Memory B cell (primary cell): Measurements from ENCODE around the gene SYNE2.

Experiments
- ATAC-seq: fragments of 150-1000 bp; cut with Tn5 transposase; 2 replicates; pipeline ENCODE4 v1.10.0; 2021; ENCODE audit warnings: low read depth, mild to moderate bottlenecking, moderate library complexity
- DNase-seq, 2 donors: peaks; one replicate each; pipeline ENCODE4 v3.0.0; 2022; ENCODE audit warnings: low spot score in 2 of 2
- H3K27ac Mint-ChIP-seq: one replicate; pipeline ENCODE4 v1.8.0; 2022; ENCODE audit warnings: mild to moderate bottlenecking, moderate library complexity, mixed read lengths
- H3K27me3 Mint-ChIP-seq: one replicate; pipeline ENCODE4 v1.8.0; 2022; ENCODE audit warnings: mixed read lengths
- H3K36me3 Mint-ChIP-seq: one replicate; pipeline ENCODE4 v1.8.0; 2022; ENCODE audit warnings: mild to moderate bottlenecking, mixed read lengths
- H3K4me1 Mint-ChIP-seq: one replicate; pipeline ENCODE4 v1.8.0; 2022; ENCODE audit warnings: mixed read lengths
- H3K4me3 Mint-ChIP-seq: one replicate; pipeline ENCODE4 v1.8.0; 2022; ENCODE audit warnings: mild to moderate bottlenecking, moderate library complexity, mixed read lengths
- H3K9me3 Mint-ChIP-seq: one replicate; pipeline ENCODE4 v1.8.0; 2022; ENCODE audit warnings: mixed read lengths

SYNE2 gene

DNA sequence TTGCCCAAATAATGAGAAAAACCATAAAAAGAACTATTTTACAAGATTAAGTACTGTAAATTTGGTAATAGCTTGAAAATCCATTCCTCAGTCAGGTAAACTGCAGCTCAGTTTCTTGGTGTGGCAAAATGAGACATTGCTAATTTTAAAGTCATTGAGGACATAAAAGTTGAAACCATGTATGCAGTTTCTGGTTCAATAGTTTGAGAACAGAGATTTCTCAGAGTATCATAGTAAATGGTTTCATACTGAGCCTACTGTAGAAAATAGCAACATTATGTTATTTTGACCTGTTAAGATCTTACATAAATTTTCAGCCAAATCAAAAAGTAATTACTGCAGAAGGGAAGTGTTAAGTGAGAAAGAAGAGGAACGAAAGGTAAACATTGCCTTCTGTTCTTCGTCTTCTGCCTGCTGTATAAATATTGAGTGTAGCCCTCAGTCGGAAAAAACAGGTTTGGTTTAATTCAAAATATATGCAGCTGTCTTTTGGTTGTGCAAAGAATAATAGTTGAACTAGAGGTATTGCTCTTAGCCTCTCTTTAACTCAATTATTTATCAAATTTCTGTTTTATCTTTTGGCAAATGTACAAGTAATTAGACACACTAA lies 119.6 kb downstream of the SYNE2 start:
- no peak for ATAC-seq
- Mint-ChIP-seq H3K9me3 (no peaks in the 10 kb centered on the region), H3K36me3 (peaks cover 5% of the 10 kb centered on the region), H3K27me3 (no peaks in the 10 kb centered on the region), H3K4me3 (no peak overlapping the region), H3K27ac (no peak overlapping the region), H3K4me1 (no peaks in the 10 kb centered on the region)
- DNase-seq: no peak

DNA sequence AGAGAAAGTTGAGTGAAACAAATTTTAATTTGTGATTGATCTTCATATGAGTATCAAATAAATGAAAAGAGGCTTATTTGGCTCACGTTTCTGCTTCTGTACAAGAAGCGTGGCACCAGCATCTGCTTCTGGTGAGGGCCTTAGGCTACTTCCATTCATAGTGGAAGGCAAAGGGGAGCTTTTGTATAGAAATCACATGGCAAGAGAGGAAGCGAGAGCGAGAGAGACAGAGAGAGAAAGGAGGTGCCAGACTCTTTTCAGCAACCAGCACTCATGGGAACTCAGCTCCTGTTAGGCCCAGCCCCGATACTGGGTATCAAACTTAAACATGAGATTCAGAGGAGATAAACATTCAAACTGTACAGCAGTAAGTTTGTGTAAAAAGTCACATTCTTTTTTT lies 121.4 kb downstream of the SYNE2 start:
- H3K27ac Mint-ChIP-seq: no peak overlapping the region
- H3K36me3 Mint-ChIP-seq: peaks cover 4% of the 10 kb centered on the region
- H3K4me3 Mint-ChIP-seq: no peak overlapping the region
- DNase-seq (no peak), ATAC-seq (no peak)
- no peaks in the 10 kb centered on the region for H3K4me1 Mint-ChIP-seq
- no peaks in the 10 kb centered on the region for H3K9me3 Mint-ChIP-seq
- no peaks in the 10 kb centered on the region for H3K27me3 Mint-ChIP-seq

DNA sequence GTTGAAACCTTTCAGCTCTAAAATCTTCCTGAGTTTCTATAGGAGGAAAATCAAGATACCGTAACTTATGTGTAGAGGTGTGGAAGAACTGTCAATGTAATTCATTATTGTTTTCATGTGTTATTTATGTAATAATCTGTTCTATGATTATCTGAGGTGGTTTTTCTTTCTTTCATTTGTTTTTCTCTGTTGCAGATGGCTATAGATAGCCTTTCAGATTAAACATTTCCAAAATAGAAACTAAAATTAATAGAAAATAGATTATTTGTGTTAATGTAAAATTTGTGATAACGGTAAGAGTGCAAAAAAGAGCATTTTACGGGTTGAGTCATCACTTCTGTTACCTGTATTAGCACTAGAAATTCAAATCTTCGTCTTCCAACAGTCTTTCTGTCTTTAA lies 128.8 kb downstream of the SYNE2 start:
- Mint-ChIP-seq H3K27ac (no peak overlapping the region), H3K36me3 (peaks cover 9% of the 10 kb centered on the region)
- no peak for DNase-seq

DNA sequence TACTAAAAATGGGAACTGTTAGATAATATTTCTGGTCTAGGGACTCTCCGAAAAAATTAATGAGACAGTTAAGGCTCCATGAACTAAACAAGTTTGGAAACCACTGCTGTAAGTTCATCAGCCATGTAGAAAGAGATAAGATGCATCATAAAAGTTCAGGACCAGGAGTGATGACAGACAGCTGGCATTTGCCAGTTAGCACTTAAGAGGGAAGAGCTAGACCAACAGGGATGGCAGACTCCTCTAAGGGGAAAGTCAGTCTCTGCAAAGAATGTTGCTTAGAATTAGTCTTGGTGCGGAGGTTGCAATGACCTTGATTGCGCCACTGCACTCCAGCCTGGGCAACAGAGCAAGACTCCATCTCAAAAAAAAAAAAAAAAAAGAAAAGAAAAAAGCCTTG lies 129.4 kb downstream of the SYNE2 start:
- ATAC-seq (no peak), DNase-seq (no peak)
- no peak overlapping the region for H3K4me3 Mint-ChIP-seq
- no peaks in the 10 kb centered on the region for H3K9me3 Mint-ChIP-seq
- H3K4me1 Mint-ChIP-seq: no peaks in the 10 kb centered on the region
- H3K27ac Mint-ChIP-seq: no peak overlapping the region
- peaks cover 7% of the 10 kb centered on the region for H3K36me3 Mint-ChIP-seq
- no peaks in the 10 kb centered on the region for H3K27me3 Mint-ChIP-seq

More for the DNA sequence above, 128.8 kb downstream of the SYNE2 start:
- no peaks in the 10 kb centered on the region for H3K4me1 Mint-ChIP-seq
- H3K27me3 Mint-ChIP-seq: no peaks in the 10 kb centered on the region
- no peak for ATAC-seq
- H3K4me3 Mint-ChIP-seq: no peak overlapping the region
- no peaks in the 10 kb centered on the region for H3K9me3 Mint-ChIP-seq

DNA sequence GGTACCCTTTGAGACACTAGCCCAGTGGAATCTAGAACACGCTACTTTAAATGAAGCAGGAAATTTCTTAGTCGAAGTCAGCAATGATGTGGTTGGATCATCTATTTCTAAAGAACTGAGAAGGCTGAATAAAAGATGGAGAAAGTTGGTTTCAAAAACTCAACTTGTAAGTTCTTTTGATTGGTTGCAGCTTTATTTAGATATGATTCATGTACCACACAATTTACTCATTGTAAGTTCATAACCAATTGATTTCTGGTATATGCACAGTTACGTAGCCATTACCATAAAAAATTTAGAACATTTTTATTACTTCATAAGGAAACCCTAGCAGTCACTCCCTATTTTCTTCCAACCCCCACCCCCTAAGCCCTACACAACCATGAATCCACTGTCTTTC lies 129.8 kb downstream of the SYNE2 start:
- no peak overlapping the region for H3K27ac Mint-ChIP-seq
- H3K4me1 Mint-ChIP-seq: no peaks in the 10 kb centered on the region
- DNase-seq: no peak
- H3K4me3 Mint-ChIP-seq: no peak overlapping the region
- H3K9me3 Mint-ChIP-seq: no peaks in the 10 kb centered on the region
- no peak for ATAC-seq
- peaks cover 7% of the 10 kb centered on the region for H3K36me3 Mint-ChIP-seq
- no peaks in the 10 kb centered on the region for H3K27me3 Mint-ChIP-seq

DNA sequence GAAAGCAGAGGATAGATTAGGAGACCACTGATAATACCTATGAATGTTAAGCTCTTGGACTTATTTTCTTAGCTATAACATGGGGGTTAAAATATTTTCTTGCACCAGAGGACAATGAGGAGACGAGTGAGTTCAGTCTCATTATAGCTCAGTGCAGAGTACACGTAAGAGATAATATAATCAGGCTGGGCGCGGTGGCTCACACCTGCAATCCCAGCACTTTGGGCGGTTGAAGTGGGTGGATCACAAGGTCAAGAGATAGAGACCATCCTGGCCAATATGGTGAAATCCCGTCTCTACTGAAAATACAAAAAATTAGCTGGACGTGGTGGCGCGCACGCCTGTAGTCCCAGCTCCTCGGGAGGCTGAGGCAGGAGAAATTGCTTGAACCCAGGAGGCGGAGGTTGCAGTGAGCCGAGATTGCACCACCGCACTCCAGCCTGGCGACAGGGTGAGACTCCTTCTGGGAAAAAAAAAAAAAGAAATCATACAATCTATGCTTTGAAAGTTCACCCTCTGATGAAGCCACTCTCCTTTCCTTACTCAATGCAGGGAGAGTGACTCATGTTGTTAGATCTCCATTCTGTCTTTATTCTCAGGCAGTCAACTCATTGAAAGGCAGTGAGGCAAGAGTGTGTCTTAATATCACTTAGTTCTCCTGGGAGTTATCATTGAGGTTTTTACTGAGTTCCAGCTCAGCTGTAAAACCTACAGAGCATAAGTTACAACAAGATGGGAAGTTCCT lies 134.2 kb downstream of the SYNE2 start:
- Mint-ChIP-seq H3K36me3 (peaks cover 6% of the 10 kb centered on the region), H3K4me3 (no peak overlapping the region), H3K9me3 (no peaks in the 10 kb centered on the region), H3K4me1 (peaks cover 3% of the 10 kb centered on the region), H3K27ac (no peak overlapping the region), H3K27me3 (no peaks in the 10 kb centered on the region)
- DNase-seq (no peak), ATAC-seq (no peak)

DNA sequence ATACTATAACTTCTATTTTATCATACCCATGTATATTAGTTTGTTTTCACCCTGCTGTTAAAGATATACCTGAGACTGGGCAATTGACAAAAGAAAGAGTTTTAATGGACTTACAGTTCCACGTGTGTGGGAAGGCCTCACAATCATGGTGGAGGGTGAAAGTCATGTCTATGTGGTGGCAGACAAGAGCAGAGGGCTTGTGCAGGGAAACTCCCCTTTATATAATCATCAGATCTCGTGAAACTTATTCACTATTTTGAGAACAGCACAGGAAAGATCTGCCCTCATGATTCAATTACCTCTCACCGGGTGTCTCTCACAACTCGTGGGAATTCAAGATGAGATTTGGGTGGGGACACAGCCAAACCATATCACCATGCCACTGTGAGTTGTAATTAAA lies 135.8 kb downstream of the SYNE2 start:
- H3K27ac Mint-ChIP-seq: no peak overlapping the region
- H3K36me3 Mint-ChIP-seq: peaks cover 3% of the 10 kb centered on the region
- DNase-seq (no peak), ATAC-seq (no peak)
- H3K27me3 Mint-ChIP-seq: no peaks in the 10 kb centered on the region
- no peak overlapping the region for H3K4me3 Mint-ChIP-seq
- H3K4me1 Mint-ChIP-seq: peaks cover 4% of the 10 kb centered on the region
- no peaks in the 10 kb centered on the region for H3K9me3 Mint-ChIP-seq

DNA sequence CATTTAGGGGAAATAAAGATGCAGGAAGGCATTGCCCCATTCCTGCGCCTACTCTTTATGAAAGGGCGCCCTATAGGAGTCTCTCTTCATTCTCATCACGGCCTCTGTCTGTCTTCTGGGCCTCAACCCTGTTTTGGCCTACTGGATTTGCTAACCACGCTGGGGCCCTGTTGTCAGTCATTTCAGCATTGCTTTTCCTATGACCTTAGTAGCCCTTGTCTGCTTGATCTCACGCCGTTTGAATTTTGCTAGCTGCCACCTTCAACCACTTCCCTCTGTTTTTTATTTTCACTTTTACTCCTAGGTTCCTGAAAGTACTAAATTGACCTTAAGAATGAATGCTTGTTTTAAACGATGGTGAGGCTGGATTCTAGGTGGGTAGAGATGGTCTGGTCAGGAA lies 139.0 kb downstream of the SYNE2 start:
- H3K9me3 Mint-ChIP-seq: no peaks in the 10 kb centered on the region
- H3K27ac Mint-ChIP-seq: peak overlapping the region; percentile 3
- H3K27me3 Mint-ChIP-seq: no peaks in the 10 kb centered on the region
- peaks cover 6% of the 10 kb centered on the region for H3K36me3 Mint-ChIP-seq
- H3K4me3 Mint-ChIP-seq: no peak overlapping the region
- H3K4me1 Mint-ChIP-seq: peaks cover 4% of the 10 kb centered on the region
- ATAC-seq: peak; percentile 19
- DNase-seq: no peak

DNA sequence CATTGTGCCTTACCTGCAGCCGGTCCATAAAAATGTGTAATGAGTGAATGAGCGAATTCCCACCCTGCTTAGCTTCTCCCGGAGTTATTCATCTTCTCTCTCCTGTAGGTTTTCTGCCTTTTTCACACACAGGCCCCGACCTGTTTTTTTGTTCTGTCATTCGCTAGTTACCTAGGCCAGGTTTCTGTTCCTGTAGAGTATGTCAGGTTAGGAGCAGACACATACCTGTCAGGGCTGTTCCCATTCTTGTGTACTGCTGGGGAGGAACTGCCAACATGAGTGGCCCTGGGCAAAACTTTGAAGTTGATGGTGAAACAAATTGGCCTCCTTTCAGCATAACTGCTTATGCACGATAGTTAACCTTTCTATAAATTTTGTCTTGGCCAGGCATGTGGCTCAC lies 140.1 kb downstream of the SYNE2 start:
- peaks cover 4% of the 10 kb centered on the region for H3K4me1 Mint-ChIP-seq
- peaks cover 6% of the 10 kb centered on the region for H3K36me3 Mint-ChIP-seq
- H3K9me3 Mint-ChIP-seq: no peaks in the 10 kb centered on the region
- no peak for DNase-seq
- no peak overlapping the region for H3K4me3 Mint-ChIP-seq
- no peak overlapping the region for H3K27ac Mint-ChIP-seq
- no peak for ATAC-seq
- no peaks in the 10 kb centered on the region for H3K27me3 Mint-ChIP-seq

DNA sequence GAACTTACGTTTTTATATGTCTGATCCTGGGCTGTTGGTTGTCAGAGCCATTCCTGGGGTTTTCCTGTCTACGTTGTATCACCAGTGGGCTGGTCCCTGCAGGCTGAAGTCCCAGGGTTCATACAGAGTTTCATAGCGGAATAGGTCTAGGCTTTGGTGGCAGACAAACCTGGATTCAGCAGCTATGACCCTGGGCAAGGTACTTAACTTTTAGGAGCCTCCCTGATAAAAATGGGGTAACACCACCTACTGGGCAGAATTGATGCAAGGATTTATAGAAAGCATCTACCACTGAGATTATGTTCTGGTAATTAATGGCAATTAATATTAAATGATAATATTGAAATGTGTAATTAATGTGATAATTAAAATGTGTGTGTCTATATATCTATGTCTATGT lies 141.2 kb downstream of the SYNE2 start:
- Mint-ChIP-seq H3K4me1 (peaks cover 4% of the 10 kb centered on the region), H3K27ac (no peak overlapping the region), H3K4me3 (no peak overlapping the region), H3K27me3 (no peaks in the 10 kb centered on the region), H3K36me3 (peaks cover 6% of the 10 kb centered on the region), H3K9me3 (no peaks in the 10 kb centered on the region)
- no peak for DNase-seq
- no peak for ATAC-seq

DNA sequence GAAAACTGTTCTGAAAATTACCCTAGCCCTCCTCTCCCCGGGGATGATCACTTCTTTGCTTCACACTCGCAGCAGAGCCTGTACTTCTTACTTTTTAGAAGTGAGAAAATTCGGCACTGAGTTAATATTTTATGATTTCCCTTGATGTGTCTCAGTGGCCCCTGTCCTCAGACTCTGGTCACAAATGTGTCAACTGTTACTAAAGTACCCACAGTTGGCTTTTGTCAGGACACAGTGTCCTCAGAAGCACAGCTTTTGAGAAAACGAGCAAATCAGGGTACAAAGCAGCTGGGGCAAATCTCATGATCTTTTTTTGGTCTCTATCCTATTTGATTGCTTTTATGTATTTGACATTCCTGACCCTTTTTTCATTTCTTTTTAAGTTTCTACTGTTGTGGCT lies 142.5 kb downstream of the SYNE2 start:
- H3K27me3 Mint-ChIP-seq: no peaks in the 10 kb centered on the region
- peaks cover 9% of the 10 kb centered on the region for H3K36me3 Mint-ChIP-seq
- peaks cover 4% of the 10 kb centered on the region for H3K4me1 Mint-ChIP-seq

DNA sequence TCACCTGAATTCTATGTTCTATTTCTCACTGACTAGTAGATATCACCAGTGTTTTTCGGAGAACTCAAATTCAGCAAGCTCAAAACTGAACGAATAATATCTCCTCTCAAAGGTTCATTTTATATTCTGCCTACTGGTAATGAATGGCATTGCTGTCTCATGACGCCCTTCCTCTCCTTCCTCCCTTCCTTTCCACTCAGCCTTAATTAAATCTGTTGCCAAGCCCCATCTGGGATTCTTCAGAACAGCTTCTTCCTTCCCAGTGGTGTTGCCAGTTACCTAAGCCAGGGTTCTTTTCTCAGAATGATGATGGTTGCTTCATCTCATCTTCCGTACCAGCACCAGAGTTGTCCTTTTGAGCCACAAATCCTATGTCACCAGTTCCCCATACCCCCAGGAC lies 143.2 kb downstream of the SYNE2 start:
- H3K27me3 Mint-ChIP-seq: no peaks in the 10 kb centered on the region
- no peak for ATAC-seq
- H3K4me1 Mint-ChIP-seq: peaks cover 4% of the 10 kb centered on the region
- peaks cover 9% of the 10 kb centered on the region for H3K36me3 Mint-ChIP-seq
- peaks cover 1% of the 10 kb centered on the region for H3K9me3 Mint-ChIP-seq
- no peak overlapping the region for H3K27ac Mint-ChIP-seq
- no peak overlapping the region for H3K4me3 Mint-ChIP-seq
- DNase-seq: no peak

More for the DNA sequence above, 142.5 kb downstream of the SYNE2 start:
- no peak overlapping the region for H3K4me3 Mint-ChIP-seq
- no peaks in the 10 kb centered on the region for H3K9me3 Mint-ChIP-seq
- no peak for ATAC-seq
- H3K27ac Mint-ChIP-seq: no peak overlapping the region
- no peak for DNase-seq

DNA sequence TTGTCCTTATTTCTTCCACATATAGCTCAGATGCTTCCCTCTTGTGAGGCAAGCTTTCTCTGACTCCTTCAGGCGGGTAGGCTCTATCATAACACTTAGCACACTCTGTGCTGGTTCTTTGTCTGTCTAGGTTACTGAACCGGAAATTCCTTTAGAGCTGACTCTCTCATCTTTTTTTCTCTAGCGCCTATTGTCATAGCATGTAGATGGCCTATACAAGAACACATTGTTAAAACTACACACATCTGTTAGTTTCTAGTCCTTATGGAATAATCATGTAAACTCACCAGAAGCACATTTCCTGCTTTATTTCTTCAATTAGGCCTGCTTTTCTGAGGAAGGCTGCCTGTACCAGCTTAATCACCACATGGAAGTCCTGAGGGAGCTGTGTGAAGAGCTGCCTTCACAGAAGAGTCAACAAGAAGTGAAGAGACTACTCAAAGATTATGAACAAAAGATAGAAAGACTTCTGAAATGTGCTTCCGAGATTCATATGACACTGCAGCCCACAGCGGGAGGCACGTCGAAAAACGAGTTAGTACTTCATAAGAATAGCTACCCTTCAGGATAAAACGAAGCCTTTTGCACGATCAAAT lies 143.9 kb downstream of the SYNE2 start:
- Mint-ChIP-seq H3K4me3 (no peak overlapping the region), H3K27me3 (no peaks in the 10 kb centered on the region), H3K36me3 (peaks cover 10% of the 10 kb centered on the region), H3K4me1 (peaks cover 3% of the 10 kb centered on the region), H3K9me3 (peaks cover 1% of the 10 kb centered on the region), H3K27ac (no peak overlapping the region)
- no peak for ATAC-seq
- no peak for DNase-seq

DNA sequence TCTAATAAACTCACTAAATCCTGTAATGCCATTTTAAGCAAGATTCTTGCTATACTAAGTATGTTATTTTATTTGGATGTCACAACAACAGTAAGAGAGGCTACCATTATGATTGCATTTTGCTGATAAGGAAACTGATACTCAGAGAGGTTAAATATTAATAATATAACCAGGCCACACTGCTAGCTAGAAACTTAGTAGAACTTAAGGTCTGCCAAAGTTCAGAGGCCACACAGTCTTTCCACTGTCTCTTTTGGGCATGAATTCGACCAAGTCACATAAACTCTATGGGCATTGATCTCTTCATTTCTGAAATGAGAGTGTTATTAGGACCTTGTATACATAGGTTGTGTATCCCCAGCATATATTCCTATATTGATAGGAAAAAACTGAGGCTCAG lies 147.9 kb downstream of the SYNE2 start:
- no peaks in the 10 kb centered on the region for H3K27me3 Mint-ChIP-seq
- no peak overlapping the region for H3K4me3 Mint-ChIP-seq
- H3K9me3 Mint-ChIP-seq: peaks cover 1% of the 10 kb centered on the region
- ATAC-seq (no peak), DNase-seq (no peak)
- H3K4me1 Mint-ChIP-seq: peaks cover 2% of the 10 kb centered on the region
- no peak overlapping the region for H3K27ac Mint-ChIP-seq
- peaks cover 16% of the 10 kb centered on the region for H3K36me3 Mint-ChIP-seq

DNA sequence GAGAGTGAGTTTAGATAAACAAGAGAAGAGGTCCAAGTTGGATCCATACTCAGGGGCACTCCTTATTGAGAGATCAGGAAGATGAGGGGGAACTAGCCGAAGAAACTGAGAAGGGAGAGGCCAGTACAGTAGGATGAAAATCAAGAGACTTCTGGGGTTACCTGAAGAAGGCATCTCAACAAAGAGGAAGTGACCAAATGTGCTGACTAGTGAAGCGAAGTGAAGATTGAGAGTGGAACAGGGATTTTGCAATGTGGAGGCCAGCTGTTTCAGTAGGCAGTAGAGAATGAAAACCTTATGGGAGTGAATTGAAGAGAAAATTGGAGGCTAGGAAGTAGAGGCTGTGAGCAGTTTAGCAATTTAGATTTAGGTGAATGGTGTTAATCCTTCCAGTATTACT lies 153.0 kb downstream of the SYNE2 start:
- ATAC-seq (no peak), DNase-seq (no peak)
- H3K9me3 Mint-ChIP-seq: no peaks in the 10 kb centered on the region
- H3K27me3 Mint-ChIP-seq: no peaks in the 10 kb centered on the region
- peaks cover 8% of the 10 kb centered on the region for H3K36me3 Mint-ChIP-seq
- no peak overlapping the region for H3K4me3 Mint-ChIP-seq
- H3K27ac Mint-ChIP-seq: no peak overlapping the region
- H3K4me1 Mint-ChIP-seq: peaks cover 4% of the 10 kb centered on the region
